OCI-LY1 (cell line): Measurements from ENCODE around the gene POU3F3.

Experiments
- H2AFZ ChIP-seq: fragments of 200-600 bp; sonication (generic), shearing (Covaris generic); 2 replicates; pipeline ENCODE4 v1.6.0; 2014; ENCODE audit warnings: antibody characterized with exemption, mild to moderate bottlenecking, low read length
- H3F3A ChIP-seq: fragments of 200-600 bp; sonication (generic), shearing (Covaris generic); 2 replicates; pipeline ENCODE4 v1.6.0; 2014; ENCODE audit warnings: mild to moderate bottlenecking, antibody characterized with exemption, low read length, moderate library complexity; ENCODE audit not compliant: insufficient read depth
- H3K27ac ChIP-seq: fragments of 200-600 bp; sonication (generic); 2 replicates; pipeline ENCODE4 v1.5.1; 2014; ENCODE audit warnings: low read length, mixed run types, mild to moderate bottlenecking, low read depth; ENCODE audit not compliant: poor library complexity, severe bottlenecking
- H3K27me3 ChIP-seq: fragments of 200-600 bp; sonication (generic); 2 replicates; pipeline ENCODE4 v1.6.0; 2014; ENCODE audit warnings: antibody characterized with exemption, mild to moderate bottlenecking, low read length, moderate library complexity; ENCODE audit not compliant: insufficient read depth
- H3K36me3 ChIP-seq: fragments of 200-600 bp; sonication (generic); 2 replicates; pipeline ENCODE4 v1.6.1; 2014; ENCODE audit warnings: mild to moderate bottlenecking, antibody characterized with exemption, low read length, moderate library complexity, mixed read lengths; ENCODE audit not compliant: insufficient read depth
- H3K4me1 ChIP-seq: fragments of 200-600 bp; sonication (generic); 2 replicates; pipeline ENCODE4 v1.5.1; 2014; ENCODE audit warnings: mild to moderate bottlenecking, low read length, moderate library complexity; ENCODE audit not compliant: insufficient read depth, severe bottlenecking
- H3K4me2 ChIP-seq: fragments of 200-600 bp; sonication (generic), shearing (Covaris generic); 2 replicates; pipeline ENCODE4 v1.6.1; 2014; ENCODE audit warnings: low read length
- H3K4me3 ChIP-seq: fragments of 200-600 bp; sonication (generic); 2 replicates; pipeline ENCODE4 v1.5.1; 2014; ENCODE audit warnings: low read length, low read depth, mild to moderate bottlenecking, mixed read lengths; ENCODE audit not compliant: poor library complexity, severe bottlenecking
- H3K79me2 ChIP-seq: fragments of 200-600 bp; shearing (Covaris generic); 2 replicates; pipeline ENCODE4 v1.6.1; 2016; ENCODE audit warnings: mixed run types, low read length, mixed read lengths; ENCODE audit not compliant: insufficient read depth
- H3K9ac ChIP-seq: fragments of 200-600 bp; sonication (generic), shearing (Covaris generic); 2 replicates; pipeline ENCODE4 v1.6.1; 2014; ENCODE audit warnings: mild to moderate bottlenecking, low read length, mixed read lengths
- H3K9me2 ChIP-seq: fragments of 200-600 bp; sonication (generic), shearing (Covaris generic); 2 replicates; pipeline ENCODE4 v1.6.1; 2014; ENCODE audit warnings: low read depth, mild to moderate bottlenecking, low read length, mixed read lengths
- H3K9me3 ChIP-seq: fragments of 200-600 bp; shearing (Covaris generic); 2 replicates; pipeline ENCODE4 v1.6.1; 2014; ENCODE audit warnings: low read length, mixed read lengths
- H4K20me1 ChIP-seq: fragments of 200-600 bp; sonication (generic), shearing (Covaris generic); 2 replicates; pipeline ENCODE4 v1.6.0; 2016; ENCODE audit warnings: mild to moderate bottlenecking, low read length; ENCODE audit not compliant: insufficient read depth
- CTCF ChIP-seq: fragments of 200-600 bp; sonication (generic), shearing (Covaris generic); IDR thresholded peaks from 2 replicates; pipeline ENCODE4 v1.5.1; 2017; ENCODE audit warnings: mild to moderate bottlenecking, antibody characterized with exemption, low read length, moderate library complexity, mixed read lengths
- EZH2 ChIP-seq: fragments of 200-600 bp; sonication (generic), shearing (Covaris generic); IDR thresholded peaks from 2 replicates; pipeline ENCODE4 v1.8.0; 2017; ENCODE audit warnings: borderline replicate concordance, mixed run types, mild to moderate bottlenecking, antibody characterized with exemption, low read length, moderate library complexity, mixed read lengths

POU3F3 gene

DNA sequence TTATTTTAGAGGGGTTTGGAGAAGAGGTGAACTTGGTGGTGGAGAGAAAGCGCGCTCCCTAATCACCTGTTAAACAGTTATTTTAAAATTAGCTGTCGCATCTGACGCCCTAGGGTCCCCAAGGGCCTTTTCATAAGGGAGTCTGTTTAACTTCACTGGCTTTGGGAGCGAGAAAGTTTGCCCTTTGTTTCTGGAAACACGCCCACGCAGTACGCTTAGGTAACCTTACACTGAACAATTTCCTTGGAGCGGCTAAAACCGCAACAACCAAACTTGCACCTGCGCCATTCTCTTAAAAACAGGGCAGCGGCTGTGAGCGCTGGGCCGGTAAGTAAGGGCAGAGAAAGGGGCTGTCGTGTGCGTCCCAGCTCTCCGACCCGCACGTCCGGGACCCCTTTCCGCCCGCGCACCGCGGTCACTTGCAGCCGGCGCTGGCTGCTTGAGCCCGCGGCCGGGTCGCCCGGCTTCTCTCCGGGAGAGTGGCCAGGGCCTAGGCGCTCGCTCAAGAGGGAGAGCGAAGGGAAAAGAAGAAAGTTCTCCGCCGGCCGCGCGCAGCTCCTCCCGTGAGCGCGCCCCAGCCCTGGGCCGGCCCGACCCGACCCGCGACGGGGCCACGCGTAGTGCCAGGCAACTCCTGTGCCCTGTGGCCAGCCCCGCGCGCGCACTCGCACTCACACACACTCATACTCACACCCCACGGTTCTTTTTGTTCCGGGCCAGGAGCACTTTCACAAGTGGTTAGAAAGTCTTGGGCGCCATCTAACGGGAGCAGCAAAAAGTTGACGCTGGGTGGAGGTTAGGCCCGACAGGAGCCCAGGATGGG is 19.2 kb downstream of the POU3F3 start:
- Histone ChIP-seq H3K27me3 (no peaks in the 10 kb centered on the region), H3F3A (no peaks in the 10 kb centered on the region), H4K20me1 (no peaks in the 10 kb centered on the region), H3K27ac (no peak overlapping the region), H2AFZ (no peak overlapping the region), H3K36me3 (no peaks in the 10 kb centered on the region), H3K4me3 (peak overlapping the region; percentile 58), H3K9me2 (no peaks in the 10 kb centered on the region), H3K9ac (peak overlapping the region; percentile 23; the same call in 1 of the 2 replicates), H3K9me3 (no peaks in the 10 kb centered on the region), H3K4me1 (no peaks in the 10 kb centered on the region), H3K79me2 (no peaks in the 10 kb centered on the region), H3K4me2 (peak overlapping the region; percentile 65)
- no peak for TF ChIP-seq EZH2
- TF ChIP-seq CTCF: peak; percentile 67

- H3K4me3 ChIP-seq: peak overlapping the region; percentile 58
- no peak for TF ChIP-seq EZH2
- no peak for TF ChIP-seq CTCF
Observed at GRCh38 chr2:104873689-104874054, 19.8 kb downstream of the POU3F3 start.

GRCh38 chr2:104874230-104874629 is 20.3 kb downstream of the POU3F3 start:
- Histone ChIP-seq H3F3A (no peaks in the 10 kb centered on the region), H3K9me2 (no peaks in the 10 kb centered on the region), H3K4me2 (no peak overlapping the region), H3K27me3 (no peaks in the 10 kb centered on the region), H2AFZ (no peak overlapping the region), H3K4me1 (no peaks in the 10 kb centered on the region), H4K20me1 (no peaks in the 10 kb centered on the region), H3K36me3 (no peaks in the 10 kb centered on the region), H3K9ac (no peak overlapping the region), H3K27ac (no peak overlapping the region), H3K4me3 (no peak overlapping the region), H3K79me2 (no peaks in the 10 kb centered on the region), H3K9me3 (no peaks in the 10 kb centered on the region)
- TF ChIP-seq CTCF: no peak
- no peak for TF ChIP-seq EZH2

More at GRCh38 chr2:104873689-104874054, 19.8 kb downstream of the POU3F3 start:
- no peaks in the 10 kb centered on the region for H3K27me3 ChIP-seq
- no peaks in the 10 kb centered on the region for H4K20me1 ChIP-seq
- no peaks in the 10 kb centered on the region for H3K79me2 ChIP-seq
- H2AFZ ChIP-seq: no peak overlapping the region
- H3K36me3 ChIP-seq: no peaks in the 10 kb centered on the region
- peak overlapping the region; percentile 65 for H3K4me2 ChIP-seq
- no peak overlapping the region for H3K27ac ChIP-seq
- H3K9me2 ChIP-seq: no peaks in the 10 kb centered on the region
- no peaks in the 10 kb centered on the region for H3K4me1 ChIP-seq
- H3K9ac ChIP-seq: no peak overlapping the region
- H3F3A ChIP-seq: no peaks in the 10 kb centered on the region
- no peaks in the 10 kb centered on the region for H3K9me3 ChIP-seq
